ENCODE results near the gene PDE1C.

- no peak for TF ChIP-seq CTCF (conservative IDR thresholded peaks at IDR 0.05; ENCODE audit: low read length)
- no peak for TF ChIP-seq EZH2phosphoT487 (IDR thresholded peaks at IDR 0.05; ENCODE audit: borderline replicate concordance, low read depth, low read length)
These were observed 44.7 kb downstream of the PDE1C start for GRCh38 chr7:32025381-32026082.
